Ishikawa (cell line): ENCODE measurements around the gene TMEM41B.

Source experiments
- CEBPB ChIP-seq: IDR thresholded peaks from 2 replicates; pipeline ENCODE4 v1.6.1; 2012
- CREB1 ChIP-seq: IDR thresholded peaks from 2 replicates; pipeline ENCODE4 v1.6.1; 2012; ENCODE audit warnings: low read depth
- FOXM1 ChIP-seq: IDR thresholded peaks from 2 replicates; pipeline ENCODE4 v1.6.1; 2012; ENCODE audit warnings: low read depth, borderline replicate concordance
- MAX ChIP-seq: IDR thresholded peaks from 2 replicates; pipeline ENCODE4 v1.6.1; 2012
- RAD21 ChIP-seq: IDR thresholded peaks from 2 replicates; pipeline ENCODE4 v1.6.1; 2012; ENCODE audit warnings: low read depth
- TAF1 ChIP-seq: IDR thresholded peaks from 2 replicates; pipeline ENCODE4 v1.6.1; 2012; ENCODE audit warnings: low read depth, mild to moderate bottlenecking
- YY1 ChIP-seq: IDR thresholded peaks from 2 replicates; pipeline ENCODE4 v1.6.1; 2012; ENCODE audit warnings: low read depth

DNA sequence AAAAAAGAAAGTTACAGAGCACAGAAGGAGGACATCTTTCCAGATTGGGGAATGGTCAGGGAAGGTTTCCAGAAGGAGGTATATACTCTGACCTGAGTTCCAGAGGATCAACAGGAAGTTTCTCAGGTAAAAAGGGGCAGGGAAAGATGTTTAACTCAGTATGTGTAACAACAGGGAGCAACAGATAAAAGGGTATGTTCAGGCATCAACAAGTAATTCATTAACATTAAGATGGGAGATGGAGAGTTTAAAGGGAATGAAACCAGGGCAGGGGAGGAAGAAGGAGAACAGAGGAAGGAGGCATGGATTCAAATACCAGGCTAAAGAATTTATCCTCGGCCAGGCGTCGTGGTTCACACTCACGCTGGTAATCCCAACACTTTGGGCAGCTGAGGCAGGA, 46.7 kb downstream of the TMEM41B start:
- TF ChIP-seq YY1 (no peak), MAX (no peak), TAF1 (no peak), RAD21 (no peak), CREB1 (no peak), CEBPB (no peak), FOXM1 (no peak)
